ENCODE results near the gene NR6A1.

DNA sequence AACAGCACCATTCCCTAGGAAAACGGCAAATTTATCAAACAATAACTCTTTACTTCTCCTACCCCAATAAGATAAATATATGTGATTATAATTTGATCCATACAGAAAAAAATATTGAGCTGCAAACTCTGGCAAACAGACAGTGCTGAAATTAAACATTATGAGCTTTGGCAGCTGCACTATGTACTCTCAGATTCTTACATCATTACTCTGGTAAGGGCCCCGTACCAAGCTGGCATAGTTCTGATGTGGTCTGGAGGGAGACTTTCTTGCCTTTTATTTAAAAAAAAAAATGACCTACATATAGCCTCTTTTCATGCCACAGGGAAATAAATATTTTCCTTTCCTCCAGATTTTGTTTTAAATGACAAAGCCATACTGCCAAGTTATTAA, 95.0 kb downstream of the NR6A1 start:
- TF ChIP-seq POLR2A (IDR thresholded peaks at IDR 0.05) = no peak
- TF ChIP-seq, protein P1, sequence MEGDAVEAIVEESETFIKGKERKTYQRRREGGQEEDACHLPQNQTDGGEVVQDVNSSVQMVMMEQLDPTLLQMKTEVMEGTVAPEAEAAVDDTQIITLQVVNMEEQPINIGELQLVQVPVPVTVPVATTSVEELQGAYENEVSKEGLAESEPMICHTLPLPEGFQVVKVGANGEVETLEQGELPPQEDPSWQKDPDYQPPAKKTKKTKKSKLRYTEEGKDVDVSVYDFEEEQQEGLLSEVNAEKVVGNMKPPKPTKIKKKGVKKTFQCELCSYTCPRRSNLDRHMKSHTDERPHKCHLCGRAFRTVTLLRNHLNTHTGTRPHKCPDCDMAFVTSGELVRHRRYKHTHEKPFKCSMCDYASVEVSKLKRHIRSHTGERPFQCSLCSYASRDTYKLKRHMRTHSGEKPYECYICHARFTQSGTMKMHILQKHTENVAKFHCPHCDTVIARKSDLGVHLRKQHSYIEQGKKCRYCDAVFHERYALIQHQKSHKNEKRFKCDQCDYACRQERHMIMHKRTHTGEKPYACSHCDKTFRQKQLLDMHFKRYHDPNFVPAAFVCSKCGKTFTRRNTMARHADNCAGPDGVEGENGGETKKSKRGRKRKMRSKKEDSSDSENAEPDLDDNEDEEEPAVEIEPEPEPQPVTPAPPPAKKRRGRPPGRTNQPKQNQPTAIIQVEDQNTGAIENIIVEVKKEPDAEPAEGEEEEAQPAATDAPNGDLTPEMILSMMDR (IDR thresholded peaks at IDR 0.05) = no peak
